Nephron (organoid): ENCODE measurements around the gene PSMD3.
"Not testable (repeated sequence)": the region's sequence is repeated elsewhere in the genome, so short reads cannot be mapped to it uniquely, and the experiment has no call there.

Experiments used
- H3K27ac Mint-ChIP-seq, 3 experiments: 2 replicates each; pipeline ENCODE4 v1.8.0; 2020; ENCODE audit warnings: mixed read lengths in 3 of 3, mild to moderate bottlenecking in 2 of 3, moderate library complexity in 1 of 3
- H3K27me3 Mint-ChIP-seq: 2 replicates; pipeline ENCODE4 v1.8.0; 2021; ENCODE audit warnings: low read depth, mild to moderate bottlenecking, moderate library complexity, mixed read lengths
- H3K36me3 Mint-ChIP-seq: 2 replicates; pipeline ENCODE4 v1.8.0; 2020; ENCODE audit warnings: low read depth, mixed read lengths
- H3K4me1 Mint-ChIP-seq: 2 replicates; pipeline ENCODE4 v1.8.0; 2020; ENCODE audit warnings: mixed read lengths
- H3K4me3 Mint-ChIP-seq, 3 experiments: 2 replicates each; pipeline ENCODE4 v1.8.0; 2020; ENCODE audit warnings: mild to moderate bottlenecking in 3 of 3, mixed read lengths in 3 of 3, moderate library complexity in 2 of 3
- H3K9me3 Mint-ChIP-seq: 2 replicates; pipeline ENCODE4 v1.8.0; 2020; ENCODE audit warnings: mixed read lengths
- TF ChIP-seq, protein P1 (sequence below), 3 experiments: fragments of 200-600 bp; sonication (generic); IDR thresholded peaks; one replicate each; pipeline ENCODE4 v1.5.0; 2021; ENCODE audit warnings: antibody characterized with exemption in 3 of 3; ENCODE audit not compliant: unreplicated experiment in 3 of 3

PSMD3 gene

DNA sequence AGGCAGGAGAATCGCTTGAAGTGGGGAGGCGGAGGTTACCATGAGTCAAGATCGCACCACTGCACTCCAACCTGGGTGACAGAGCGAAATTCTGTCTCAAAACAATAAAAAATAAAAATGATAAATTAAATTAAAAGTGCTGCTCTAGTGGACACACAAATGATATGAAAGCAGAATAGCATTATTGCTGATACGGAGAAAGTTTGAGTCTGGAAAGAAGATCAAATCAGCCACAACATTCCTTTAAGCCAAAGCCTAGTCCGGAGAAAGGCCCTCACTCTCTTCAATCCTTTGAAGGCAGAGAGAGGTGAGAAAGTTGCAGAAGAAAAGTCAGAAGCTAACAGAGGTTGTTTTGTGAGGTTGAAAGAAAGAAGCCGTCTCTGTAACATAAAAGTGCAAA, 19.6 kb downstream of the PSMD3 start:
- Mint-ChIP-seq H3K36me3 (peaks cover 21% of the 10 kb centered on the region), H3K4me1 (peaks cover 9% of the 10 kb centered on the region), H3K27ac (no peak overlapping the region), H3K27me3 (no peaks in the 10 kb centered on the region), H3K9me3 (peaks cover under 1% of the 10 kb centered on the region), H3K4me3 (no peak overlapping the region)
- TF ChIP-seq, protein P1, sequence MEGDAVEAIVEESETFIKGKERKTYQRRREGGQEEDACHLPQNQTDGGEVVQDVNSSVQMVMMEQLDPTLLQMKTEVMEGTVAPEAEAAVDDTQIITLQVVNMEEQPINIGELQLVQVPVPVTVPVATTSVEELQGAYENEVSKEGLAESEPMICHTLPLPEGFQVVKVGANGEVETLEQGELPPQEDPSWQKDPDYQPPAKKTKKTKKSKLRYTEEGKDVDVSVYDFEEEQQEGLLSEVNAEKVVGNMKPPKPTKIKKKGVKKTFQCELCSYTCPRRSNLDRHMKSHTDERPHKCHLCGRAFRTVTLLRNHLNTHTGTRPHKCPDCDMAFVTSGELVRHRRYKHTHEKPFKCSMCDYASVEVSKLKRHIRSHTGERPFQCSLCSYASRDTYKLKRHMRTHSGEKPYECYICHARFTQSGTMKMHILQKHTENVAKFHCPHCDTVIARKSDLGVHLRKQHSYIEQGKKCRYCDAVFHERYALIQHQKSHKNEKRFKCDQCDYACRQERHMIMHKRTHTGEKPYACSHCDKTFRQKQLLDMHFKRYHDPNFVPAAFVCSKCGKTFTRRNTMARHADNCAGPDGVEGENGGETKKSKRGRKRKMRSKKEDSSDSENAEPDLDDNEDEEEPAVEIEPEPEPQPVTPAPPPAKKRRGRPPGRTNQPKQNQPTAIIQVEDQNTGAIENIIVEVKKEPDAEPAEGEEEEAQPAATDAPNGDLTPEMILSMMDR (IDR thresholded peaks at IDR 0.05; ENCODE audit: unreplicated experiment in 3 of 3): no peak

DNA sequence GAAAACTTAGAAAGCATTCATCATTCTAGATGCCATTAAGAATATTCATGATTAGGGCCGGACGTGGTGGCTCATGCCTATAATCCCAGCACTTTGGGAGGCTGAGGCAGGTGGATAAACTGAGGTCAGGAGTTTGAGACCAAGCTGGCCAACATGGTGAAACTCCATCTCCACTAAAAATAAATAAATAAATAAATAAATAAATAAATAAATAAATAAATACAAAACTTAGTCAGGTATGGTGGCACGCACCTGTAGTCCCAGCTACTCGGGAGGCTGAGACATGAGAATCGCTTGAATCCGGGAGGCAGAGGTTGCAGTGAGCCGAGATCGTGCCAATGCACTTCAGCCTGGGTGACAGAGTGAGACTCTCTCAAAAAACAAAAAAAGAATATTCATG, 20.7 kb downstream of the PSMD3 start:
- not testable (repeated sequence) for H3K9me3 Mint-ChIP-seq, H3K27me3 Mint-ChIP-seq, H3K27ac Mint-ChIP-seq, H3K4me3 Mint-ChIP-seq
- peaks cover 13% of the 10 kb centered on the region for H3K4me1 Mint-ChIP-seq
- H3K36me3 Mint-ChIP-seq: peaks cover 12% of the 10 kb centered on the region

DNA sequence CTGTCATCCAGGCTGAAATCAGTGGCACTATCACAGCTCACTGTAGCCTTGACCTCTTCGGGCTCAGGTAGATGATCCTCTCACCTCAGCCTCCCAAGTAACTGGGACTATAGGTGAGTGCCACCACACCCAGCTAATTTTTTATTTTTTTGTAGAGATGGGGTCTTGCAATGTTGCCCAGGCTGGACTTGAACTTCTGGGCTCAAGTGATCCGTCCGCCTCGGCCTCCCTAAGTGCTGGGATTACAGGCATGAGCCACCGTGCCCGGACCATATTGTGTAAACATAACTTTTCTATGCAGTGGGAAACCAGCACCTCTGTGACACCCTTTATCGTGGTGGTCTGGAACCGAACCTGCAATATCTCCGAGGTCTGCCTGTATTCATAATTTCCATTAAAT, 23.5 kb downstream of the PSMD3 start:
- TF ChIP-seq, protein P1 (IDR thresholded peaks at IDR 0.05; ENCODE audit: unreplicated experiment in 3 of 3): no peak
- Mint-ChIP-seq H3K36me3 (no peaks in the 10 kb centered on the region), H3K27ac (peak overlapping the region in 2 of 3 experiments; percentile 35 to 37), H3K4me3 (no peak overlapping the region), H3K4me1 (peaks cover 13% of the 10 kb centered on the region), H3K27me3 (no peaks in the 10 kb centered on the region), H3K9me3 (peaks cover 2% of the 10 kb centered on the region)

DNA sequence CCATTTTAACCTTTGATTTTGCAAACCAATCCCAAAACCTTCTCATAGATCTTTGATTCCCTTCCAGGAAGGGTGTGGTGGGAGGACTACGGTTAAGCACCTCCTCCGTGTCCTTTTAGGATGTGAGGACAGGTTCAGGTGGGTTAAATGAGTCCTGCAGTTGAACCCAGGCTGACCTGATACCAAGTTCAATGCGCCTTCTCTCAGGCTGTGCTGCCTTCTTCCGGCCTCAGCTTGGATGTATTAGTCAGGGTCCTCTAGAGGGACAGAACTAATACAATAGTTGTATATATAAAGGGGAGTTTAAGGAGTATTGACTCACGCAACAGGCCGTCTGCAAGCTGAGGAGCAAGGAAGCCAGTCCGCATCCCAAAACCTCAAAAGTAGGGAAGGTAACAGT, 24.1 kb downstream of the PSMD3 start:
- H3K36me3 Mint-ChIP-seq: no peaks in the 10 kb centered on the region
- H3K9me3 Mint-ChIP-seq: peaks cover 2% of the 10 kb centered on the region
- TF ChIP-seq, protein P1 (IDR thresholded peaks at IDR 0.05; ENCODE audit: unreplicated experiment in 3 of 3): no peak
- H3K4me3 Mint-ChIP-seq: no peak overlapping the region
- peak overlapping the region in 1 of 3 experiments; percentile 35 for H3K27ac Mint-ChIP-seq
- peaks cover 13% of the 10 kb centered on the region for H3K4me1 Mint-ChIP-seq
- no peaks in the 10 kb centered on the region for H3K27me3 Mint-ChIP-seq

DNA sequence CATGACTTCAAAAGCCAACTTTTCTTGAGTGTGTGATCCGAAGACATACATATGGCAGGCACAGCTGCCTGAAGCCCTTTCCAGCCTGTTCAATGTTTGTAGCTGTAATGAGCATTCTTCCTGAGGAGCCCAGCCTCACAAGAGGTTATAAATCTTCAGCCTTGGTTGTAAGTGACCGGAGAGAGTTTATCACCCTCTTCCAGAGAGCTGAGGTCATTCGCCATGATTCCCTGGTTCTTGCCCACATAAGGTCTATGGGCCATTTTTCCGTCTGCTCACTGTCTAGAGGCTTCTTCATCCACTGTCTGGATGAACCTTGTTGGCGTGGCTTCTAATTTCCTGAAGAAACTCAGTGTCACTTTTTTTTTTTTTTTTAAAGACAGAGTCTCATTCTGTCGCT, 24.9 kb downstream of the PSMD3 start:
- peaks cover 13% of the 10 kb centered on the region for H3K4me1 Mint-ChIP-seq
- TF ChIP-seq, protein P1 (IDR thresholded peaks at IDR 0.05; ENCODE audit: unreplicated experiment in 3 of 3): no peak
- H3K27ac Mint-ChIP-seq: no peak overlapping the region
- H3K4me3 Mint-ChIP-seq: no peak overlapping the region
- H3K9me3 Mint-ChIP-seq: peaks cover 2% of the 10 kb centered on the region
- H3K36me3 Mint-ChIP-seq: no peaks in the 10 kb centered on the region
- H3K27me3 Mint-ChIP-seq: no peaks in the 10 kb centered on the region

DNA sequence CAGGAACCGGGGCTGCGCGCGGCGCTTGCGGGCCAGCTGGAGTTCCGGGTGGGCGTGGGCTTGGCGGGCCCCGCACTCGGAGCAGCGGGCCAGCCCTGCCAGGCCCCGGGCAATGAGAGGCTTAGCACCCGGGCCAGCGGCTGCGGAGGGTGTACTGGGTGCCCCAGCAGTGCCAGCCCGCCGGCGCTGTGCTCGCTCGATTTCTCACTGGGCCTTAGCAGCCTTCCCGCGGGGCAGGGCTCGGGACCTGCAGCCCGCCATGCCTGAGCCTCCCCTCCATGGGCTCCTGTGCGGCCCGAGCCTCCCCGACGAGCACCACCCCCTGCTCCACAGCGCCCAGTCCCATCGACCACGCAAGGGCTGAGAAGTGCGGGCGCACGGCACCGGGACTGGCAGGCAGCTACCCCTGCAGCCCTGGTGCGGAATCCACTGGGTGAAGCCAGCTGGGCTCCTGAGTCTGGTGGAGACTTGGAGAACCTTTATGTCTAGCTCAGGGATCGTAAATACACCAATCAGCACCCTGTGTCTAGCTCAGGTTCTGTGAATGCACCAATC, 30.4 kb downstream of the PSMD3 start:
- Mint-ChIP-seq H3K27me3 (peaks cover 13% of the 10 kb centered on the region), H3K4me1 (peaks cover 17% of the 10 kb centered on the region)
- H3K36me3 Mint-ChIP-seq, H3K9me3 Mint-ChIP-seq, H3K27ac Mint-ChIP-seq, H3K4me3 Mint-ChIP-seq: not testable (repeated sequence)

DNA sequence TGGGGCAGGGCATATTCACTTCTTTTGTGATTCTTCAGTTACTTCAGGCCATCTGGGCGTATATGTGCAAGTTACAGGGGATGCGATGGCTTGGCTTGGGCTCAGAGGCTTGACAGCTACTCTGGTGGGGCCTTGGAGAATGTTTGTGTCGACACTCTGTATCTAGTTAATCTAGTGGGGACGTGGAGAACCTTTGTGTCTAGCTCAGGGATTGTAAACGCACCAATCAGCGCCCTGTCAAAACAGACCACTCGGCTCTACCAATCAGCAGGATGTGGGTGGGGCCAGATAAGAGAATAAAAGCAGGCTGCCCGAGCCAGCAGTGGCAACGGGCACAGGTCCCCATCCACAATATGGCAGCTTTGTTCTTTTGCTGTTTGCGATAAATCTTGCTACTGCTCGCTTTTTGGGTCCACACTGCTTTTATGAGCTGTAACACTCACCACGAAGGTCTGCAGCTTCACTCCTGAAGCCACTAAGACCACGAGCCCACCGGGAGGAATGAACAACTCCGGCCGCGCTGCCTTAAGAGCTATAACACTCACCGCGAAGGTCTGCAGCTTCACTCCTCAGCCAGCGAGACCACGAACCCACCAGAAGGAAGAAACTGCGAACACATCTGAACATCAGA, 31.5 kb downstream of the PSMD3 start:
- H3K4me3 Mint-ChIP-seq, H3K27ac Mint-ChIP-seq, H3K36me3 Mint-ChIP-seq, H3K9me3 Mint-ChIP-seq: not testable (repeated sequence)
- Mint-ChIP-seq H3K4me1 (peaks cover 26% of the 10 kb centered on the region), H3K27me3 (peaks cover 13% of the 10 kb centered on the region)
